GM21619 (cell line): ENCODE data around the gene EPHB2.

ENCODE experiments used
- ATAC-seq: cut with Tn5 transposase; IDR thresholded peaks from one replicate; pipeline ENCODE4 v1.9.1; 2021; ENCODE audit not compliant: unreplicated experiment

Gene EPHB2

DNA sequence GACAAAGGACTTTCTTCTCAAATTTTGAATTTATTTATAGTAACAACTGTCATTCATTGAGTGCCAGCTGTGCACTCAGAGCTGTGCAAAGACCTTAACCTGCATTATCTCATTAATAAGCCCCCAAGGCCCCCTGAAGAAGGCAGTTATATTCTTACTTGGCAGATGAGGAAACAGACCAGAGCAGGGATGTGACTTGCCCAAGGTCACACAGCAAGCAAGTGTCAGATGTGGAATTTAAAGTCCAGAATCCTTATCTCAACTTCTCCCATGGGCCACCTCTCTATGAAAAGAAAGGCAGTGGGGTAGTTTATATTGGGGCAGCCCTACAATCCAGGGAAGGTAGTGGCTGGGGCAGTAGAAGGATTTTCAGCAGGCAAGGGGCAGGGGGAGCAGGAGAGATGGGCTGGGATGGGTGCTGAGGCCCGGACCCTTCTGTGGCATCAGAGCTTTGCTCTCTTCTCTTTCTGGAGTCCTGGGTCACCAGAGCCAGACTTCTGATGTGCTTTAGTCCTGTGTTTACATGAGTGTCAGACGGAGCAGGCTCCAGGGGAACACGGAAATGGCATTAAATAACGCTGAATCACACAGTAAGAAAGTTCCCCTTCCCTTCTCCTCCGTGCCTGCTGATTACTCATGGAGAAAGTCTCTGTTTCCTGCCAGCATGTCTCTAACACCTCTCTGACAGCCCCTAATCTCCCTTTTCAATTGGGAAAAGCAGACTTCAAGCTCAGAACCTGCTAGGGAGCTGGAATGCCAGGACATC, 39.5 kb downstream of the EPHB2 start:
- ATAC-seq: no peak

DNA sequence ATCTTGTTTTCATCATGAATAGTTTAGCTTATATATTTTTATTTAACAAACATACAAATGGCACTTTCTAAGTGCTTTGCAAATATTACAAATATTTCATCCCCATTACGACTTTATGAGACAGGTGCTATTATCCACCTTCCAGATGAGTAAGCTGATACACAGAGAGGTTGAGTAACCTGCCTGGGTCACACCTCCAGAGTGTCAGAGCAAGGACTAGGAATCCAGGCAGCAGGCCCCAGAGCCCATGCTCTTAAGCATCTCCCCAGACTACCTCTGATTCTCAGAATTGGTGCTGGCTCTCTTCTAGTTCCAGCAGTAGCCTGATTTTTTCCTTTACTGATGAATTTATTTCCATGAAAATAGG, 40.0 kb downstream of the EPHB2 start:
- ATAC-seq: no peak

DNA sequence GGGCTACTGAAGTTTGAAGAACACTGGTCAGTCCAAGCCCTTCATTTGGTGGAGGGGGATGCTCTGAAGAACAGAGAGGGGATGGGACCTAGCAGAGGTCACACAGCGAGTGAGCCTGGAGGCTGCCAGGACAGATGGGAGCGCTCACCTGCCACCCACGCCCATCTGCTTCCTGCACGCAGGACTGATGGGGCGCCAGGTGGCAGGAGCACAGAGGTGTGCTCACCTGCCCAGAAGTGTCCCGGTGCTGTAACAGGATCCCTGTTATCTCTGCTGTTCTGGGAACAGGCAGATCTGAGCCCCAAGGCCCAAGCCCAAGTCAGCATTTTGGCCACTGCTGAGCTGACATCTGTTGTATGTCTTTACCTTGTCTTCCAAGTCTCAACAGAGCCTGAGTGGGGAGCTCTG, 40.5 kb downstream of the EPHB2 start:
- ATAC-seq: no peak

DNA sequence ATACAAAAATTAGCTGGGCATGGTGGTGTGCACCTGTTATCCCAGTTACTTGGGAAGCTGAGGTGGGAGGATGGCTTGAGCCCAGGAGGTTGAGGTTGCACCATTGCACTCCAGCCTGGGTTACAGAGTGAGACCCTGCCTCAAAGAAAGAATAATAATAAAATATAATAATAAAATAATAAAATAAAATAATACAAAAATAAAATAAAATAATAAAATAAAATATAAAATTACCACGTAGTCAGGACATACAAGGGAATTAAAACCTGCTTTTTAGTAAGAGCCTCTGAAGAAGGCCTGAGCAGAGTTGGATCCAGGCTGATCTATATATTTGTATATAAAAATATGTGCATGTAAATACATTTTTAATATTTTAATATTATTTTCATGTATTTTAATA, 41.7 kb downstream of the EPHB2 start:
- no peak for ATAC-seq

DNA sequence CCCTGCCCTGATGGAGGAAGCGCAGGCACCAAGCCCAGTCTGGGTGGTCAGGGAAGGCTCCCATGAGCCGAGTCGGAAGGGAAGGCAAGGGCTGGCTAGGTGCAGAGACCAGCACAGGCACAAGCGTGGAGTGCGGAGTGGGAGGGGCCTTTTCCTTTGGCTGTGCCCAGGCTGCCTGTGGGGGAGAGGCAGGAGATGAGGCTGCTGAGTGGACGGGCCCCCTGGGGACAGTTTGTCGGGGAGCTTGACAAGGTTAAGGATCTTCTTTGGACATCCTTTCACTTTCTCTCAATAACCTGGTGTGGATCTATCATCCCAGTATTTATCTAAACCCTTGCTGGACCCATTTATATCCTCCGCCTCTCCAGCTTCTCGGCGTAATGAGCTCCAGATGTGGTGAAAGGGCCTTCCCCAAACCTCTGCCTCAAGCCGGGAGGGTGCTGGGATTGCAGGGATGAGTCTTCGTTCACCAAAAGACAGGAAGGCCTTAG, 42.9 kb downstream of the EPHB2 start:
- no peak for ATAC-seq

DNA sequence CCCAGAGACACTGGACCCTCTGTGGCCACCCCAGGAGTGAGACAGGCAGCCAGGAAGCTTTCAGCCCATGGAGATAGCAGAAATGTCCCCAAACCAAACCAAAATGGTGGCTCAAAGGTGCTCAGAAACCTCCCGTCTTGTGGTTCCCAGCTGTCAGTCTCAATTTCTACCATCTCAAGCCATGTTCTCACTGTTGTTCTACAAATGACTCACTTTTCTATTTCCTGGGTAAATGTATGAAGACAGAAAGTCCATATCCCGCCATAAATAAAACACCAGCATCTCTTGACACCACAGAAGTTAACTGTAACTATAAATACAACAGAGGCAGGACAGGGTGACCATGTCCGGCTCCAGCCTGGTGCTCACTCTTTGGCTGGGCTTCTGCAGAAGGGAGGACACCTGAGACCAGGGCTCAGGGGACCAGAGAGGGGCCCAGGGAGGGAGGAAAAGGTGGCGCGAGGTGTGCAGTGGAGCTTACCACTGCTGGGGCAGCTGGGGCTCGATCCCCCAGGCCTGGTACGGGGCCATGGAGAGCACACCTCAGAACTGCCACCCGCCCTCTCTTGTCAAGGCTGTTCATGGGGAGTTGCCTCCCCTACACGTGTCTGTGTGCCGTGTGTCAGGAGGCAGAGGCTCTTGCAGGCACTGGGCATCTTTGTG, 43.6 kb downstream of the EPHB2 start:
- peak; percentile 67 for ATAC-seq

DNA sequence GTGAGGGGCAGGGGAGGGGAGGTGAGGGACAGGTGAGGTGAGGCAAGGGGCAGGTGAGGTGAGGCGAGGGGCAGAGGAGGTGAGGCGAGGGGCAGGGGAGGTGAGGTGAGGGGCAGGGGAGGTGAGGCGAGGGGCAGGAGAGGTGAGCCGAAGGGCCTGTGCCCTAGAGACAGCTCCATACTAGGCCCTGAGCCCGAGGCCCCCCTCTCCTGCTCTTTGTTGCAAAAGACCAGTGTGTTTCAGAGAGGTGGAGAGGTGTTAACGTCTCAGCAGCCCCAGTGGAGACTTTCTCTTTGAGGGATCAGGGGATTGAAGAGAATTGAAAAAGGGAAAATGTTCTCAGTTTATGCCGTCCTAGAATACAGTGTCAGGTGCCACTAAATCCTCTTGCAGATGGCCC, 44.2 kb downstream of the EPHB2 start:
- no peak for ATAC-seq

DNA sequence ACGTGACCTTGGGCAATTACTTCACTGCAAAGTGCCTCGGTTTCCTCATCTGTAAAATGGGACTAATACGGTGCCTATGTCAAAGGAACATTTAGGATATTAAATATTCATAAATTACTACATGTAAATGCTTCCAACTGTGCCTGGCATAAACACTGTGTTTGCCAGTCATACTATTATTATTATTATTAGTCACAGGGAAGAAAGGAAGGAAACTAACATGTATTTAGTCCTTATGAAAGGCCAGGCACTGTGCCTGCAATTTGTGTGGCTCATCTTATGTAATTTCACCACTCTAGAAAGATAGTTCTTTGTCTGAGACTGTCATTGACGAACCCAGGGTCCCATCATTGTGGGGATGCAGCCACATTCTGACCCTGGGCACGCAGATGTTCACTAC, 45.0 kb downstream of the EPHB2 start:
- no peak for ATAC-seq

DNA sequence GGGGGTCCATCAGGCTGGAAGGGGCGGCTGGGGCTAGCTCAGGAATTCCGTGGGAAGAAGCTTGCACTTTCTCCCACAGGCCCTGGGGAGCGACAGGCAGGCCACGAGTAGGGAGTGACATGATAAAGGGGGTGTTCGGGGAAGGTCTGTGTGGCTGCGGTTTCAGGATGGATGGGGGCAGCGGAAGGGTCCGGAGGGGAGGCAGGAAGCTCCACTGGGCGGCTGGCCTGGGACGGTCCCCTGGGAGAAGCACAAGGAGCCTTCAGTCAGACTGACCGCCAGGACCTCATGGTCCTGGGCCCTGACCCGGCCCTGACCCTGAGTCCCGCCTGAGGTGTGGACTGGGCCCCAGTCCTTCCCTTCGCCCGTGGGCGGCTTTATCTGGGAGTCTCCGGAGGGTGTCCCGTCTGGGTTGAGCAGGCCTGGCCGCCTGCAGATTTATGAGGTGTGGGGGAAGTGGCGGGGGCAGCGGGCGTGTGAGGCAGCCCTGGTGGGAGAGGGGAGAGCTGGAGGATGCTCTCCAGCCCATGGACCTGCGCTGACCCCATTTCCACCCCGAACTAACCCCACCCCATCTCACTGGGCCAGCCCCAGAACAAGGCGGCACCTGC, 45.6 kb downstream of the EPHB2 start:
- no peak for ATAC-seq

DNA sequence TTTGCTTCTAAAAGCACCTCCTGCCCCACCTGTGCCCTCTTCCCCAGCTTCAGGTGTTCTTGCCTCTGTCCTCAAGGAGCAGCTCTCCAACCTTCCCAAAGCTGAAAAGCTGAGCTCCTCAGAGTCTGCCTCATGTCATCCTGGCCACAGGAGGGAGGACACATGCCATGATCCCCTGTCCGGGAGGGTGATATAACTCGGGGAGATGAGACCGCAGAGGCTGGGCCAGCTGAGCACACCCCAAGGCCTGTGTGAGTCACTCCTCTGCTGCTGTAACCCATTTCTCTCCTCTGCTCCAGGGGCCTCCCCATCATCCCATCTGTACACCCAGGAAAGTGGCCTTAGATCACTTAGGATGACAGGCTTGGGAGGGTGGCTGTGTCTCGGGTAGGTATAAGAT, 49.8 kb downstream of the EPHB2 start:
- ATAC-seq: no peak

DNA sequence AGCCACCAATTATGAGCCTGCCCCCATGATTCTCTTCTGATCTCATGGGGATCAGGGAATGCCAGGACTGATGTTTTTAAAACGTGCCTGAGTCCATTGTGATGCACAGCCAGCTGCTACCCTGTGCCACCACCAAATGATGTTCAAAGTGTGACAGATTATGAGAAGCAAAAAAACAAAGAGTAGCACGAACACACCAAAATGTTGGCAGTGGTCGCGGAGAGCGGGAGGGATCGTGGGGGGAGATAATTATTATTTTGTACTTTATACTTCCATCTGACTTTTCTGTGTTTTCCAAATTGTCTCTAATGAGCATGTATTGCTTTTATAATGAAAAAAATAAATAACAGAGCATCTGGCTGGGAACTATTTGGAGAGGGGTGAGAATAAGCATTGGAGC, 50.5 kb downstream of the EPHB2 start:
- ATAC-seq: no peak

DNA sequence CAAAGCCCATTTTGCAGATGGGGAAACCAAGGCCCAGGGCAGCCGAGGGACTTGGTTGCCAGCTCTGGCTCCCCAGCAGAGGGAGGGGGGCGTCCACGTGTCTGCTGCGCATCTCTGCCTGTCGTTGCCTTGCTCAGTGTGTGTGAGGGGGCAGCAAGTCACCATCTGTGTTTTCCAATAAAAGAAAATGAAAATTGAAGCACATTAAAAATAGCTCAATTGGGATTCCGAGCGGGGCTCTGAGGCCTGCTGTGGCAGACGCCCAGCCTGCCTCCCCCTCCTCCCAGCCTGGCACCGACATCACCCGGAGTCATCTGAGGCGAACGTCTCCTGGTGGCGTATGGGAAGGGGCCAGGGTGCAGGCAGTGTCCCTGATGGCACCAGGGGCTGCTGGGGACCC, 51.2 kb downstream of the EPHB2 start:
- ATAC-seq: no peak

DNA sequence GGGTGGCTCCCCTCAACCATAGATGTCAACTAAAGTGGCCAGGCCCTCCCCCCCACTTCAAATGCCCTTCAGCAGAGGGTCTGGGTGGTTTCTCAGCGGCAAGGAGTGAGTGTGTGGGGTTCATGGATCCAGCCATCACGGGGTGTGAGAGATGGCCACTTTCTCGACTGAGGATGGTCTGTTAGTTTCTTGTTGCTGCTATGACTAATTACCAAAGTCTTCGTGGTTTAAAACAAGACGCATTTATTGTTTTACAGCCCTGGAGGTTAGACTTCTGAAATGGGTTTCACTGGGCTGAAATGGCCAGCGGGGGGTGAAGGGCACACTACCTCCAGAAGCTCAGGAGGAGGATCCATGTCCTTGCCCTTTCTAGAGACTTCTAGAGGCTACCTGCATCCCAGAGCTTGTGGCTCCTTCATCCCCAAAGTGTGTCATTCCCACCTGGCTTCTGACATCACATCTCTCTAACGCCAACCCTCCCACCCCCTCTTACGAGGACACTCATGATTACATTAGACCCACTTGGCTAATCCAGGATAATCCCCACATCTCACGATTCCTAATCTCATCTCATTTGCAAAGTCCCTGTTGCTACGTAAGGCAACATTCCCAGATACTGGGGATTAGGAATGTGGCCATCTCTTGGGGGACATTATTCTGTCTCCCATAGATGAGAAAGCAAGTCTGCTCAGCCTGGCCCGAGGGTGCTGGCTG, 53.0 kb downstream of the EPHB2 start:
- ATAC-seq: peak; percentile 56

DNA sequence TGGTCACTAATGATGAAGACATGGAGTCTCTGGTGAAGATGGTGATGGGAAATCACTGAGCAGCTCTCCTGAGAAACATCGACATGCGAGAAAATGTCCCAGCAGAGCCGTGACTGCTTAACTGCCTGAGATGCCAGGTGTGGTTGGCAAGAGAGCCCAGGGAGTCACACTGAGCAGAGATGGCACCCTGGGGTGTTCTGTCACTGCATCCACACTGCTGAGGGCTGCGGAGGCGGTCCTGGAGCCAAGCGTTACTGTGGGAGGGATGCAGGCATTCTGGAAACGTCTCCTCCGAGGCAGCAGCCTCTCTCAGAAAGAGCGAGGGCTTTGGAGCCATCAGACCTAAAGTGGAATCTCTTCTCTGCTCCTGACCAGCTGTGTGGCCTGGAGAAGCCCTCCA, 57.2 kb downstream of the EPHB2 start:
- no peak for ATAC-seq

DNA sequence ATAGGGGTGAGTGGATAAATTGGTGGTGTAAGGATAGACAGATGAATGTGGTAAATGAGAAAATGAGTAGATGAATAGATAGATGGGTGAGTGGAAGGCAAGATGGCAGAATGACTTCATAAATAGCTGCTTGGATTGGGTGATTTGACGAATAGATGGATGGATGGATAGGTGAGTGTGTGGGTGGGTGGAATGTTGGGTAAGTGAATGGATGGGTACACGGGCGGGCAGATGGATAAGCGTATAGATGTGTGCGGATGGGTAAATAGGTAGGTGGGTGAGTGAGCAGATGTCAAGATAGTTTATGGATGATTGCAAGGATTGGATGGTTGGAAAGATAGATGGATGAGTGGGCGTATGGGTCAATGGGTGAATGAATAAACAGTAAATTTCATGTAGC, 59.3 kb downstream of the EPHB2 start:
- no peak for ATAC-seq

DNA sequence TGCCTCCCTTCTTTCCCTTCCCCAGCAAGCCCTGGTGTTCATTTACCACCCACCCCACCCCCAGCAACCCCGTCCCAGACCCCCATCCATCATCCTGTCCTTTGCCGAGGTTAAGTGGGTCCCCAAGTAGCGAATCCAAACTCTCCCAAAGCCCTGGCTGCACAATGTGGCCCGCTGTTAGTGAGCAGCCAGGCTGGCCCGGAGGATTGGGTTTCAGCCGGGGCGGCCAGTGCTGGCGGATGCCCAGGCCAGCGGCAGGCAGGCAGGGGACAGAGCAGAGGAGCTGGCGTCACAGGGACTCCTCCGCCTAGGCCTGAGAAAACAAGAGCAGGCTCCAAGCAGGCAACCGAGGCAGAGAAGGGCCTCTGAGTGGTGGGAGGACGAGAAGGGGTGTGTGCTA, 61.4 kb downstream of the EPHB2 start:
- no peak for ATAC-seq

DNA sequence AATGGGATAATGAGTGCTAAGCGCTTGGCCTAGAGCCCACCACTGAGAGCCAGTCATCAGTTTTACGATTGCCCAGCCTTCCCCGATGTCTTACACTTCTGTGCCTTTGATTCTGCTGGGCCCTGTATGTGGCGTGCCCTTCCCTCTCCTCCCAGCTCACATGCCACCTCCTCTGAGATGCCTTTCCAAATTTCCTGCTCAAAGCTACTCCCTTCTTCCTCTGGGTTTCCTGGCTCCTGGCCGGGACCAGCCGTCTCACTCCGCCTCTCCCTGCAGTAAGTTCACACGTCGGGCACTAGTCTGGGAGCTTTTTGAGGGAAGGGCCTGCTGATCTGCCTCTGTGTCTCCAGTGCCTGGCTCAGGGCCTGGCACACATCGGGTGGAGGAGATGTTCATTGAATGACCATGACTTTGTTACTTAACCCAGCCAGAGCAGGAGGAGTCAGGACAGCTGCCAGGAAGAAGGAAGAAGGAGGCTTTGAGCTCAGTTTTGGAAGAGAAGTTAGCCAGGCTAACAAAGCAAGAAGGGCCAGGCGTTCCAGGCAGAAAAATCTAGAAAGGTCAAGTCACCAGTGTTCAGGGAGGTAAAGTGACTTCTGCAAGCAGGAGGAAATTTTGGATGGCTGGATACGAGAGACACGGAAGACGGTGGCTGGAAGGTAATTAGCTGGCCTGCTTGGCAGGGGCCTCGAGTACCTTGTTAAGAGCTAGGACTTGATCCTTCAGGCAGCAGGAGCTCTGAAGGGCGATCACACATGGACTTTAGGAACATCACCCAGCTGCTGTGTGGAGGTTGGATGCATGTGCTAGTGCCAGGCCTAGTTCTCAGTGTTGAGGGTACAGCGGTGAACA, 63.6 kb downstream of the EPHB2 start:
- ATAC-seq: no peak

DNA sequence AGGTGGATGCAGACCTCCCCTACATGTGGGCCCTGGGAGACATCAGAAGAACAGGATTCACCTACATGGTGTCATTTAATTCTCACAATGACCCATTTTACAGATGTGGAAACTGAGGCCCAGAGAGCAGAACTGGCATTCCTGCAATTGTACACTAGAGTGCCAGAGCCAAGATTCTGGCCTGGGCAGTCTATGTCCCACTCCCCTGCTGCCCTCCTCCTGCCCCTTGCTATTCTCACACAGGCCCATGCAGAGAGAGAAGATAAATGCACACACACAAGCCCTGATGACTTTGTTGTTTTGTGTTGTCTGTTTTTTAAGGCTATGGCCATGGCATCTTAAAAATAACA, 64.2 kb downstream of the EPHB2 start:
- no peak for ATAC-seq

DNA sequence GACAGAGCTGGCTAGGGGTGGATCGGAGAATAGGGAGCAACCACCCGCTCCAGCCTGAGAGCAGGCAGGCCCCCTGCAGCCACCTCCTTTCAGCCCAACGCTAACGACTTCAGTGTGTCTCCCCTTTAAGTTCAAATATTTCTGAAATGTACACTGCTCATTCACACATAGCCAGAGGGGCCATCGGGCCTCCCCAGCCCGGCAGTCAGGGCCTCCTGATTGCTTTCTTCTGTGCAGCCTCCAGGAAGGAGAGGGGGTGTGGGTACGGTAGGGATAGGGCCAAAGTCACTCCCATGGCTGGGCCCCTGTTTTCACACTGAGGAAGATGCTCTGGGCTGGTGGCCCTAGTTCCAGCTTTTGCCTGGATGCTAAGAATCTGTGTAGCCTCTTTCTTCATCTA, 64.8 kb downstream of the EPHB2 start:
- ATAC-seq: no peak

DNA sequence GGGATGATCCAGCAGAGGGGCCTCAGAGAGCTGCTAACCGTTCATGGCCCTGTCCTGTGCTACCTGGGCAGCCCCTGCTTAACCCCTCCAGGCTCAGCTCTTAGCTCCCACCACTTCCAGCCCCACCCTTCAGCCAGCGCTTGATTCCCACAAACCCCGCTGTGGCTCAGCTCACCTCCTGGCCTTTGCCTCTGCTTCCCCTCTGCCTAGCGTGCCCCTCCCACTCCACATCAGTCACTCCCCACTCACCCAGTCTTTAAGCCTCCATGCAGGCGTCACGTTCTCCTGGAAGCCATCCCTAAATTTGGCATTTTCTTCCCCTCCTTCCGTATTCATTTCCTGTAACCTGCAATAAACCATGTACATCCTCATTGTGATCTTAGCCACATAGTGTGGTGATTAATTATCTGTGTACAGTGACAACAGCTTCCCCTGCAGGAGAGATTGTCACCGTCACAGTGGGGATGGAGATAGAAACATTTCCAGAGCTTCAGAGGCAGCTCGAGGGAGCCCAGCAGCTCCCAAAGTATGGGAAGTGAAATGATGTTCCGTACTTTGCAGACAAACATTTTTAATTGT, 65.5 kb downstream of the EPHB2 start:
- no peak for ATAC-seq
